Loucy (cell line): Measurements from ENCODE around the gene CCR5AS.

Source experiments
- EZH2phosphoT487 ChIP-seq: fragments of 200-600 bp; IDR thresholded peaks from 2 replicates; pipeline ENCODE4 v1.6.1; 2018; ENCODE audit warnings: antibody characterized with exemption, mild to moderate bottlenecking, moderate library complexity, borderline replicate concordance
- TF ChIP-seq, protein P1 (sequence below): fragments of 200-600 bp; sonication (generic); conservative IDR thresholded peaks from 2 replicates; pipeline ENCODE4 v1.5.1; 2014; ENCODE audit warnings: mild to moderate bottlenecking, antibody characterized with exemption, low read length

DNA sequence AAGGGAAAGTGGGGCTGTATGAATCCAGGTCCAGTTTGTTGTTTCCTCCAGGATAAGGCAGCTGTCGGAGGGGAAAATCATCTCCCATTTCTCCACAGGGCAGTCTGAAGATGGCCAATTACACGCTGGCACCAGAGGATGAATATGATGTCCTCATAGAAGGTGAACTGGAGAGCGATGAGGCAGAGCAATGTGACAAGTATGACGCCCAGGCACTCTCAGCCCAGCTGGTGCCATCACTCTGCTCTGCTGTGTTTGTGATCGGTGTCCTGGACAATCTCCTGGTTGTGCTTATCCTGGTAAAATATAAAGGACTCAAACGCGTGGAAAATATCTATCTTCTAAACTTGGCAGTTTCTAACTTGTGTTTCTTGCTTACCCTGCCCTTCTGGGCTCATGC, 1.1 kb upstream of the CCR5AS start:
- TF ChIP-seq, protein P1, sequence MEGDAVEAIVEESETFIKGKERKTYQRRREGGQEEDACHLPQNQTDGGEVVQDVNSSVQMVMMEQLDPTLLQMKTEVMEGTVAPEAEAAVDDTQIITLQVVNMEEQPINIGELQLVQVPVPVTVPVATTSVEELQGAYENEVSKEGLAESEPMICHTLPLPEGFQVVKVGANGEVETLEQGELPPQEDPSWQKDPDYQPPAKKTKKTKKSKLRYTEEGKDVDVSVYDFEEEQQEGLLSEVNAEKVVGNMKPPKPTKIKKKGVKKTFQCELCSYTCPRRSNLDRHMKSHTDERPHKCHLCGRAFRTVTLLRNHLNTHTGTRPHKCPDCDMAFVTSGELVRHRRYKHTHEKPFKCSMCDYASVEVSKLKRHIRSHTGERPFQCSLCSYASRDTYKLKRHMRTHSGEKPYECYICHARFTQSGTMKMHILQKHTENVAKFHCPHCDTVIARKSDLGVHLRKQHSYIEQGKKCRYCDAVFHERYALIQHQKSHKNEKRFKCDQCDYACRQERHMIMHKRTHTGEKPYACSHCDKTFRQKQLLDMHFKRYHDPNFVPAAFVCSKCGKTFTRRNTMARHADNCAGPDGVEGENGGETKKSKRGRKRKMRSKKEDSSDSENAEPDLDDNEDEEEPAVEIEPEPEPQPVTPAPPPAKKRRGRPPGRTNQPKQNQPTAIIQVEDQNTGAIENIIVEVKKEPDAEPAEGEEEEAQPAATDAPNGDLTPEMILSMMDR, result no peak
- TF ChIP-seq EZH2phosphoT487, result no peak
